NCI-H82 treated with DMSO at 0.1 percent for 48 hours (cell line): Measurements from ENCODE around the gene PRSS27.
"Not testable (repeated sequence)": the region's sequence is repeated elsewhere in the genome, so short reads cannot be mapped to it uniquely, and the experiment has no call there.

Experiments used
- DNase-seq: peaks from one replicate; lab custom pipeline; 2025; ENCODE audit not compliant: unreplicated experiment; lab: John Stamatoyannopoulos, UW

The PRSS27 gene

DNA sequence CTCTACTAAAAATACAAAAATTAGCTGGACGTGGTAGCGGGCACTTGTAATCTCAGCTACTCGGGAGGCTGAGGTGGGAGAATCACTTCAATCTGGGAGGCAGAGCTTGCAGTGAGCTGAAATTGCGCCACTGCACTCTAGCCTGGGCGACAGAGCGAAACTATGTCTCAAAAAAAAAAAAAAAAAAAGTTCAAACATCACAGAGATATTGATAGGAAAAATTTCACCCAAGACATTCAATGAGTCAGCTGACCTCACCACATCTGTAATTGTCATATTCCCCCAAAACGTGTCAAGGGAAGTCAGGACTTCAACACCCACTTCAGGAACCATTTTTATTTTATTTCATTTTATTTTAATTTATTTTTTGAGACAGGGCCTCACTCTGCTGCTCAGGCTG is 8.0 kb upstream of the PRSS27 start:
- DNase-seq = no peak

DNA sequence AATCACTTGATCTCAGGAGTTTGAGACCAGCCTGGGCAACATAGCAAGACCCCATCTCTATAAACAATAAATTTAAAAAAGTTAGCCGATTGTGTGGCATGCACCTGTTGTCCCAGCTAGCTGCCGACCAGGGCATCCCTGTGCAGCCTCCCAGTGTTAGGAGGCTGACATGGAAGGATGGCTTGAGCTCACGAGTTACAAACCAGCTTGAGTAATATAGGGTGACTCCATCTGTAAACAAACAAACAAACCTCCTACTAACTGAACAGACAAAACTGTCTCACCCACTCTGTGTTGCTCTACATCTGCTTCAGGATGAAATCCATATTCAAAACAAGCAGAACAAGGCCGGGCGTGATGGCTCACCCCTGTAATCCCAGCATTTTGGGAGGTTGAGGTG is 6.9 kb upstream of the PRSS27 start:
- DNase-seq = no peak

DNA sequence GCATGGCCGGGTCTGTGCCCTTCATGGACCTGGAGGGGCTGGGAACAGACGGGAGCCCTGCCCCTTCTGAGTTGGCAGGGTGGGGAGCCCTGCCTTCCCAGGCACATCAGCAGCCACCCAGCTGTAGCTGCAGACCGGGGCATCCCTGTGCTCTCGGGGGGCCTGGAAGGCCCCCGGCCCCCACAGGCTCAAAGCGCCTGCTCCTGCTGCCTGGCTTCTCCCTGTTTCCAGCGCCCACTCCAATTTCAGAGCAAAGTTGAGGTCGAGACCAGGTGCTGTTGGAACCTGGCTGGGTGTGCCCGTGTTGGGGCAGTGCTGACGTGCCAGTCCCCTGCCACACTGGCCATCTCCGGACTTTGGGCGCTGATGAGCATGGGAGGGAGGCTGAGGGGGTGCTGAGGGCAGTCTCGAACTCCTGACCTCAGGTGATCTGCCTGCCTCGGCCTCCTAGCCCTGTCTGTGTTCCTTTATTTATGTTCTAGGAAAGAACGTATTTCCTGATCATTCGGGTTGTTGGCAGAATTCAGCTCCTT is 4.9 kb upstream of the PRSS27 start:
- no peak for DNase-seq

DNA sequence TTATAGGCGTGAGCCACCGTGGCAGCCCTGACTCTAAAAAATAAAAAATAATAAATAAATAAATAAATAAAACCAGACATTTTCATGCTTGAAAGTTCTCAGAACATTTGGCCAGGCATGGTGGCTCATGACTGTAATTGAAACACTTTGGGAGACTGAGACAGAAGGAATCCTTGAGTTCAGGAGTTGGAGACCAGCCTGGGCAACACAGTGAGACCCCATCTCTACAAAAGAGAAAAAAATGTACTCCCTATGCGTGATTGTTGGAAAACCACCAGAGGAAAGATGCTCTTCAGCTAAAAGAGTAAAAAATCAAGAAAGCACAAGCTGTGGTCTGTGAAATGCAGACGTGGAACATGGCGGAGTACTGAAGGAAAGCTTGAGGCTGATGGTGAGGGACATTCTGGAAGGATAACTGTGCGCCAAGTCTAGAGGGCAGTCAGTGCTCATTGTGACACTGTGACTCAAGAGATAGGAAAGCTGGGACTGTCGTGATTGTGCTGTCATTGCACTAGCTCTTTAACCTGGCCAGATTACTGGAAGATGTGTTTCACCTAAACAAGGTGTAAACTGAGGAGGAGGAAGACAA is 4.2 kb upstream of the PRSS27 start:
- DNase-seq = no peak

DNA sequence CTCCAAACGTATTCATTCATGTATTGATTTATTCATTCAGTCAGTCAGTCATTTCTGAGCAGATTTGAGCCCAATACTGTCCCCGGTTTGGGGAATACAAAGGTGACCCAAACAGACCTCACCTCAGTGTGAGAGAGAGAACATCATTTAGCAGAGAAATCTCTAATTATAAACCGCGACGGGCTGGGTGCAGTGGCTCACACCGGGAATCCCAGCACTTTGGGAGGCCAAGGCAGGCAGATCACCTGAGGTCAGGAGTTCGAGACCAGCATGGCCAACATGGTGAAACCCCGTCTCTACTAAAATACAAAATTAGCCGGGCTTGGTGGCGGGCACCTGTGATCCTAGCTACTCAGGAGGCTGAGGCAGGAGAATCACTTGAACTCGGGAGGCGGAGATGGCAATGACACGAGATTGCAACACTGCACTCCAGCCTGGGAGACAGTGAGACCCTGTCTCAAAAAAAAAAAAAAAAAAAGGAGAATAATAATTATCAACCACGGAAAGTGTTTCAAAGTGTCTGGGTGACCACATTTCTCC is 1.7 kb upstream of the PRSS27 start:
- DNase-seq = not testable (repeated sequence)

DNA sequence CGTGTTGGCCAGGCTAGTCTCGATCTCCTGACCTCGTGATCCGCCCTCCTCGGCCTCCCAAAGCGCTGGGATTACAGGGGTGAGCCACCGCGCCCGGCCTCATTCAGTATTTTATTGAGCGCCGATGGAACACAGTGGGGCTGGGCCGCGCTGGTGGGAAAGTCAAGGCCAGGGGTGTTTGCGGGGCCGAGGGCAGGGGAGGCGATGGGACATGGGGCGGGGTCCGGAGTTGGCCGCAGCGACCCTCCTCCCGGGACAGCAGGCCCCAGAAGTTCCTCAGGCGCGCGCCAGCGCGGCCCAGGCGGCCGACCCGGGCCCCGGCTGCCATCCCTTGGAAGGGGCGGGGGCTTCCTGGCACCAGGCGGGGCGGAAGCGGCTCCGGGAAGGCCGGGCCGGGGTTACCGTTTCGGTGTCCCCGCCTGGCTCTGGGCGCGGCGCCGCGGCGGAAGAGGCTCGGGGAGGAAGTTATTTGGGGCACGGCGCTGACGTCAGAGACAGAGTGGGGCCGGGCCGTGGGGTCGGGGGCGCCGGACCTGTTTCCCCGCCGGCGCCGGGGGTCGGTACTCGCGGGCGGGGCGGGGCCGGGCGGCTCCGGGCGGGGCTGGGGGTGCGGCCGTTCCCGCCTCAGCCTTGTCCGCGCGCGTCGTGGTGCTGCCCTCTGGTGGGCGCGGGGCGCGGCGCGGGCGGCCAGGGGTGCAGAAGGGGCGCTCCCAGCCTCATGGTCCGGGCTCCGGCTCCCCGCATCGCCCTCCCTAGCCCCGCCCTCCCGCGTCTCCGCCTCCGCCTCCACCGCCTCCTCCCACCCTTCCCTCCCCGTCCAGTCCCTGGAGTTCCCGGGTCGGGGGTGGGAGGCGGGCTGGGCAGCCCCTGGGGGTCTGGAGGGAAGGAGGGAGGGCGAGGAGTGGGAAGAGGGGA is 952 bp upstream of the PRSS27 start:
- peak; percentile 66 for DNase-seq

DNA sequence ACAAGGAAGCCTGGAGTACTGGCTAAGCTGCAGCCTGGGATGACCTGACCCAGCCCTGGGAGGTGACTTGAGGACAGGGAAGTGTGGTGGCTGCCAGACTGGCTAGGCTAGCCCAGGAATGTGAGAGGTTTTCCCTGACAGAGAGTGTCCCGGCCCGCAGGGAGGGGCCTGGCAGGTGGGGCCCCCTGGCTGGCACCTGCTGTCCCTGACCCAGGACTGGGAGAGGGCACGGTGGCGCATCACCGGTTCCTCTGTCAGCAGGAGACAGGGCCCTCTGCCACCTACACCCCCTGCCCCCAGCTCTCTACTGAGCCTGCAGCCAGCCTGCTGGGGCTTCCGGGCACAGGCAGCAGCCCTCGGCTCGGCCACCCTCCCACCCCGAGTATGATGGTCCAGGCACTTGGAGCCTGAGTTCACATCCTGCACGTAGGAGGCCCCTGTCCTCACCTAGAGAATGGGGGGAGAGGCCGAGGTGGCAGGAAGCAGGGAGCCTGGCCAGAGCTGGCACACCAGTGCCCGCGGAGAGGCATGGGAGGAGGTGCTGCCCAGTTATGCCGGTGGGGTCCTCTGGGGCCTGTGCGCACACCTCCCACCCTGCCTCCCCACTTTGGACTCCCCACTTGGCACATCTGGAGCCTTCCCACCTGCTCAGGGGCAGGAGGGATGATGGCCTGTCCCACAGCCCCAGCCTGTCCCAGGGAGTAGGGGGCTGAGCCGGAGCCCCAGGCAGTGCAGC is 528 bp downstream of the PRSS27 start:
- no peak for DNase-seq

DNA sequence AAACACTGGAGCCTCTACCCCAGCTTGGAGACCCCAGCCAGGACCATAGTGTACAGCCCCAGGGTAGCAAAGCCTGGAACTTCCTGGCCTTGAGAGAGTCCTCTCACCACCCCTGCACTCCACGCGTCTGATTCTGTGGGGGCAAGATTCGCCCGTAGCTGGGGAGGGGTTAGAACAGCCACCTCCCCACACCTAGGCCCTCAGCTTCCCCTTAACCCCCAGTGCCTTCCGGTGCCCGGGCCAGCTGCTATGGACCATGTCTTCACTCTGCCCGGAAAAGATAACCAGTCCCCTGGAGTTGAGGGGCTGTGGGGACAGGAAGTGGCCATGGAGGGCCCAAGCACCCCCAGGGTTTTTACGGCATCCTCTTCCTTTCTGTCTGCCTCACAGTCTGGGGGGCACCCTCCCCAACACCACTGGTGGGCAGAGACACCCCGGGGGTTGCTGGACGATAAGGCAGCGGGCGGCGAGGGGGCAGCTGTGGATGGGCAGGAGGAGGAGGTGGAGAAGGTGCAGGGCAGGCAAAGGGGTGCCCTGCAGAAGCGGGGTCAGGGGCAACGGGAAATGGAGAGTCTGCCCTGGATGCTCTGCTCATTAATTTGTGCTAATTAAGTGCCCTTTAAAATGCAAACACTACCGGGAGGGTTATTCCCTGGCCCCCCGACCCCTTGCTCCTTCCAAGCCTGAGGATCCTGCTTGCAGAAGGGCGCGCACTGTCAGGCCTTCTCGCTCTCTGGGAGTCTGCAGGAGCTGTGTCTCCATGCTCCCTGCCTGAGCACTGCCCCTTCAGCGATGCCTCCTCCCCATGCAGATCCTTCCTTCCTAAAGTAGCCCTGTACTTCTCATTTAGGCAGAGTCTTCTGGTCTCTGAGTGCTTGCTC is 2.4 kb downstream of the PRSS27 start:
- no peak for DNase-seq

DNA sequence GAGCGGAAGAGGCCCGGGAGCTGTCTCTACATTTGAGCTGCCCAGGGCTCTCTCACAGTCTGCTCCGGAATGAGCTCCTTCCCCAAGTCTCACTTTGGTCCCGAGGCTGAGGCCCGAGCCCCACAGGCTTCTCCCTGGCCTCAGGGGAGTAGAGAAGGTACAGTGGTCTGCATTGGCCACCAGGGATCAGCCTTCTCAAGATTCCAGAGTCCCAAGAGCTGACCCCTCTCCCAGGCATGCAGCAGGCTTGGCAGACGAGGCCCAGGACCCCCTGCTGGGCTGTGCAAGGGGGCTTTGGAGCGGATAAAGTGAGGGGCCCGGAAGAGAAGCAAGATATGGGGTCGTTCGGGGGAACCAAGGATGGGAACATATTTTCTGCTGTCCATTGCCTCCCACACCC is 3.1 kb downstream of the PRSS27 start:
- no peak for DNase-seq

DNA sequence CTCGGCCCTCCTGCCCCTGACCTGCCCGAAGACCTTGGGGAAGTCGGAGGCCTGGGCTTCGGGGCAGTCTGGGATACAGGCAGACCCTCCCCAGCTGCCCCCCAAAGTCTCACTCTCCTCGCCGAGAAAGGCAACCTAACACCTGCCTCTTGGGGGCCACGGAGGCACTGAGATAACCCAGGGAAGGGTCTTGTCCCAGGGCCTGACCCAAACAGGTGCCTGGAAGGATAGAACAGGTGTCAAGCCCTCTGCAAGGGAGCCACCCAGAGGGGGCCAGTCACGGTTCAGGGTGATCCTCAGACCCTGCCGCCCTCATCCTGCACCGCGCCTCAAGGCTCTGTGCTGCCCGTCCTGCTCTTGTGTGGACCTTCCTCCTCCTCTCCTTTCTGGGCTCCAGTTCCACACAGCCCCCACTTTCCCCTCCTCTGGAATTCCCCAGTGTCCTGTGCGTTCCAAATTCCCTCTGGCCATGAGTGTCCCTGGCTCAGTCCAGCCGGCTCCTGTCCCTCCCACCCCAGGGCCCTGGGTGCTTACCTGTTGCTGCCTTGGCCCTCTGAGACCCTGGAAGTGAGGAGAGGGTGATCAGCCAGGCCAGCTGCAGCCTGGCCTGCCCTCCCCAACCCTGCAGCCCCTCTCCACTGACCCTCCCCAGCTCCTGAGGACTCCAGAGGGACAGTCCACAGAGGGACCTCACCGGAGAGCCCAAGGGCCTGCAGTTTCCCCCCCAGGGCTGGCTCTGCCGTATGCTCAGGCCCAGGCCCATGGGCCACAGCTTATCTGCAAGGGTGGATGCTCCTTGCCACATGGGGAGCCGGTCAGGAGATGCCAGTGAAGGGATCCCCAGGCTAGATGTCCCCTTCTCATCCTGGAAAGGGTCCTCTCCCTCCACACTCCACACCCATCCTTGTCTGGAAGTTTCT is 3.8 kb downstream of the PRSS27 start:
- no peak for DNase-seq

DNA sequence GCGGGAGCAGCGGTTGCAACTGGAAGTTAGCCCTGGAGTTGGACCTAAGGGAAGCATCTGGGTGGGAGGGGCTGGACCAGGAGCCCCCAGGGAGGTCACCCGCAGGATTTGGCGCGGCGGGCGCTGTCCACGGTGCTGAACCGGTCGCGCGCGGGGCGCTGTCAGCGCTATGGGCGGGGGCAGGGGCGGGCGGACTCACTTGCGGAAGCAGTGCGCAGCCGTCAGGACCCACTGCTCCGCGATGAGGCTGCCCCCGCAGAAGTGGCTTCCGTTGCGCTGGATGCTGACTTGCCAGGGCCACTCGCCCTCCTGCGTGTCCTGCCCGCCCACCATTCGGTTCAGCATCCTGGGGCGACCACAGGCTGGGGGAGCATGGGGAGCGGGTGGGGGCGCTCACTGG is 4.5 kb downstream of the PRSS27 start:
- DNase-seq = no peak

DNA sequence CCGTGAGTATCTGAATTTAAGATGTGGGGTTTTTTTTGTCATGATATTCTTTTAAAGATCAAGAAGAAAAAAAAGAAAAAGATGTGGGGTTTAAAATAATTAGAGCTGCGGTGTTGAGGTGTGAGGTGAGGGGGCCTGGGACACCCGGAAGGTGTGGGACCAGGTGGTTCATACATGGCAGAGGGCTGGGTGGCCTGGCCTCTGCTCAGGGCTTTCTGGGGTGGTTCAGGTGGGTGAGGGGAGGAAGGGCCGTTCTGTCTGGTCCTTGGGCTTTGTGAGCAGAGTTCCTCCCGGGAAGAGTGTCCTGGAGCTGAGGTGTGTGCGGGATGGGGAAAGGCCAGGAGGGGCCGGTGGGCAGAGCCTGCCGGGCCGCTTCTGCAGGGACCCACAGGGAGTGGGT is 5.0 kb downstream of the PRSS27 start:
- DNase-seq = no peak

DNA sequence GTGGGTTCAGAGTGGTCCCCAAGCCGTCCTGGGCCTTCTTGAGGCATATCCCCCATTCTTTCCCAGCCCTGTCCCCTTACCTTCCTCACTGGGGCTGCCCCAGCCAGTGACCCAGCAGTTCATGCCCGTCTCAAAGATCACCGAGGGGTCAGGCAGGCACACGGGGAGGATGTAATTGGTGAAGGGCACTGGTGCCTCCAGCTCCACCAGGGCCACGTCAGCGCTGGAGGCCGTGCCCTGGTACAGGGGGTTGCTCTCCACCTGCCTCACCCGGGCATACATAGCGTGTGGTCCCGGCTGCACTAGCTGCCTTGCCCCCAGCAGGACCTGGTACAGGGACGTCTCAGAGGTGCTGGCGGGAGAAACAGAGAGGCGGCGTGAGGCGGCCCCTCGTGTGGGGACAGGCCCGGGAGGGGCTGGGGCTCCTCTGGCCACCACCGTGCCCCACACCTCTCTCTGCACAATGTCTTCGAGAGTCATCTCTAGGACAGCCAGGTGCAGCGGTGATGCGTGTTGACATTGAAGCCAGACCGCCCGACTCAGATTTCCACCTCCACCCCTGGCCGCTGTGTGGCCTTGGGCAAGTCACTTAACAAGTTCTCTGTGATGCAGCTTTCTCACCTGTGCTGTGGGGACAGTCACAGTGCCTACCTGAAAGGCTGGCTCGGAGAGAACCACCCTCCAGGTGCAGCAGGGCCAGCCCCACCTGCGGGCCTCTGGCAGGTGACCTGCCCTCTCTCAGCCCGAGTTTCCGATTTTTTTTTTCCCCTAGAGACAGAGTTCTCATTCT is 5.8 kb downstream of the PRSS27 start:
- DNase-seq = no peak

DNA sequence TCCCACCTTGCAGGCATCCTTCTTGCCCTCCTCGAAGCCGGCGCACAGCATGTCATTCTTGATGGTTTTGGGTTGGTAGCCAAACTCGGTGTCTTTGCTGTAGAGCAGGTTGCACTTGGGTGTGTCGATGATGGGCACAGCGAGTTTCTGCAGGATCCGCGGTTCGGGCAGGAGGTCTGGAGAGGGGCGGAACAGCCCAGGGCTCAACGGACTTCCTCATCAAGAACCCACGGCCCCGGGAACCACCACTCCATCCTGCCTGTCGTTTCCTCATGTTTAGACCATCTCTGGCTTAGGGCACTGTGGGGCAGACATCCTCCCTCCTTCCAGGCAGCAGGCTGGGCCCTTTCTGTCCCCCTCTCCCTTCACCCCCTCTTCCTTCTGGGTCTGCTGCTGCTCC is 6.5 kb downstream of the PRSS27 start:
- DNase-seq = no peak

DNA sequence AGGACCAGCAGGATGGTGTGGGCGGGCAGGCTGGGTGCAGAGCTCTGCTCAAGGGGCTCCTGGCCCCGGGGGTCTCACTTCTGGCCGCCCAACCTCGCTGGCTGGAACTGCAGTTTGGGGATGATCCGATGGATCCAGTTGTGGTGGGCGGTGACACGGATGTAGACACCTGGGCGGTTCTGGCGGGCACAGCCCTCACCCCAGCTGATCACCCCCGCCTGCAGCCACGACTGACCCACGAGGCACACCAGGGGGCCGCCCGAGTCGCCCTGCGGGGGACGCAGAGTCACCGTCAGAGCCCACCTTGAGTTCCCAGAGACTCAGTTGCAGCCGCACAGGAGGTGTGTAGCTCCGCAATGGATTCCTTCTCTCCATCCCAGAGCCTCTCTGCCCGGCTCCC is 7.5 kb downstream of the PRSS27 start:
- no peak for DNase-seq

DNA sequence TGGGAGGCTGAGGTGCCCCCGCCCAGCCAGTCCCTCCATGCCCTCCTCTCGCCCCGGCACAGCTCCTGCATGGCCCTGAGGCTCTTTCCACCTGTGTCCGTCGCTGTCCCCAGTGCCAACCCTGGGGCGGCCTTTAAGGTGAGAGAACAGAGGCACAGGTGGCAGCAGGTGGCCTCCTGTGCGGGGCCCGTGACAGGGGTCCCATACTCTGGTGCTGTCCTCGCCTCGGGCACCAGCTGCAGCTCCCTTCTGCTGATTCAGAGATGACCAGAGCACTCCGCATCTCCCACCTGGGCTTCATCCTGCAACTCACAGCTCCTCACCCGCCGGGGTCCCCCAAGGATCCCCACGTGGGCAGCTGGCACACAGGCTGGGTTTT is 8.0 kb downstream of the PRSS27 start:
- DNase-seq = no peak

DNA sequence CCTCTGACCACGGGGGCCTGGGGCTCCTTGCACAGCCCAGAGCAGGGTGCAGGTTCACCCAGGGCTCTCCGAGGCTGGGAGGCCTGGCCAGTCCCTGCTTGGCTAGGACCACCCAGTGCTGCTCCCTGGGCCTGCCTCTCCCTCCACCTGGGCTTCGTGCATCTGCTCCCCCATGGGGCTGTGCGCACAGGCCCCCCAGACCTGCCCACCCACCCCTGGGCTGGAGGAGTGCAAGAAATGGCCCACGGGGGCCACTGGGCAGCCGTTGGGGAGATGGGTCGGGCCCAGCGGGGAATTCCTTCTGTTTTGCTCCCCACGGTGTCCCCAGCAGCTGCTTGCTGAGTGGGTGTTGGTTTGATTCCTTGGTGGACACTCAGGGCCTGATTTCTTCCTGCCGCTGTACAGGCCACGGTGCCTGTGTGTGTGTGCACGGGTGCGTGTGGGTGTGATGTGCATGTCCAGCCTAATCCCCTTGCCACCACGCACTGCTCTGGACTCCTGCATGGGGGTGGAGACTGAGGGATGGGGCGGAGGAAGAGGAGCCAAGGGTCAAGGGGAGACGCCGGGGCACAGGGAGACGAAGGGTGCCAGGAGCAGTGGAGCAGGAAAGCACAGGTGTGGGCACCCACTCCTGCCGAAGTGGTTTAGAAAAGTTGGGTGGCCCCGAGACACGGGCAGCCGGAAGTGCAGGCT is 8.5 kb downstream of the PRSS27 start:
- DNase-seq = no peak

DNA sequence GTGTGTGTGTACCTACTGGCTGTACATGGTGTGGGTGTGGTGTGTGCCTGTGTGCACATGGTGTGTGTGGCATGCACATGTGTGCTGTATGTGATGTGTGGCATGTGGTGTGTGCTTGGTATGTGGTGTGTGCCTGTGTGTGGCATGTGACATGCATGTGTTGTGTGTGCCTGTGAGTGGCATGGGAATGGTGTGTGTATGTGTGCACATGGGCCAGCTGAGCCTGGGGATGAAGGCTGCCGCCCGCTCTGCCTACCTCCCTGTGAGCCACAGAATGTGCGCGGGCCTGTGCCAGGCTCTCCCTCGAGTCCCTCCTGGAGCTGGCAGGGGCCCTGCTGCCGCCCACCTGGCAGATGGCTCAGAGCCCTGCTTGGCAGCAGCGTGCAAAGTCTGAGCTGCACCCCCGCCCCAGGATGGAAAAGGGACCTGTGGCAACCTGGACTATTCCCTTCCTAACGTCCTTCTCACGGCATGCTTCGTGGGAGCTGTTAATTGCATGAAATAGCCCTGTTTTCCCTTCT is 9.3 kb downstream of the PRSS27 start:
- DNase-seq = no peak
